WERI-Rb-1 (cell line): ENCODE measurements around the gene LRFN2.

Experiments
- DNase-seq: peaks from one replicate; pipeline ENCODE4 v3.0.0-alpha.2; 2020
- H3K27ac ChIP-seq: fragments of 250-450 bp; sonication (Bioruptor Pico); 2 replicates; pipeline ENCODE4 v1.5.1; 2020; ENCODE audit warnings: mild to moderate bottlenecking, moderate library complexity
- H3K27me3 ChIP-seq: fragments of 250-450 bp; sonication (Bioruptor Pico); 2 replicates; pipeline ENCODE4 v1.5.1; 2021; ENCODE audit warnings: mild to moderate bottlenecking, low read depth, moderate library complexity; ENCODE audit not compliant: insufficient read depth, severe bottlenecking
- H3K36me3 ChIP-seq: fragments of 250-450 bp; sonication (Bioruptor Pico); 2 replicates; pipeline ENCODE4 v1.5.1; 2020; ENCODE audit warnings: mild to moderate bottlenecking, moderate library complexity
- H3K4me3 ChIP-seq: 2 replicates; pipeline ENCODE4 v1.5.1; 2011; ENCODE audit warnings: low read depth, mild to moderate bottlenecking, control low read depth, low read length
- H3K9me3 ChIP-seq: fragments of 250-450 bp; sonication (Bioruptor Pico); 2 replicates; pipeline ENCODE4 v1.5.1; 2021; ENCODE audit warnings: mild to moderate bottlenecking, moderate library complexity; ENCODE audit not compliant: severe bottlenecking
- CTCF ChIP-seq: IDR thresholded peaks from 2 replicates; pipeline ENCODE4 v1.5.1; 2011; ENCODE audit warnings: low read depth, mild to moderate bottlenecking, control low read depth, inconsistent platforms, low read length

Gene LRFN2

GRCh38 chr6:40611912-40612311, 24.7 kb upstream of the LRFN2 start:
- DNase-seq = no peak
- Histone ChIP-seq H3K27ac (no peak overlapping the region), H3K36me3 (no peaks in the 10 kb centered on the region), H3K27me3 (no peaks in the 10 kb centered on the region), H3K9me3 (peaks cover 2% of the 10 kb centered on the region), H3K4me3 (no peak overlapping the region)
- TF ChIP-seq CTCF = no peak

GRCh38 chr6:40611434-40611833, 24.3 kb upstream of the LRFN2 start:
- Histone ChIP-seq H3K9me3 (no peaks in the 10 kb centered on the region), H3K27me3 (no peaks in the 10 kb centered on the region), H3K27ac (no peak overlapping the region), H3K36me3 (no peaks in the 10 kb centered on the region), H3K4me3 (no peak overlapping the region)
- no peak for DNase-seq
- TF ChIP-seq CTCF = no peak

GRCh38 chr6:40610229-40610628, 23.1 kb upstream of the LRFN2 start:
- H3K36me3 ChIP-seq = no peaks in the 10 kb centered on the region
- H3K4me3 ChIP-seq = no peak overlapping the region
- H3K27ac ChIP-seq = no peak overlapping the region
- no peaks in the 10 kb centered on the region for H3K9me3 ChIP-seq
- H3K27me3 ChIP-seq = no peaks in the 10 kb centered on the region
- DNase-seq = no peak
- TF ChIP-seq CTCF = no peak

- Histone ChIP-seq H3K4me3 (no peak overlapping the region), H3K36me3 (no peaks in the 10 kb centered on the region), H3K27me3 (no peaks in the 10 kb centered on the region), H3K27ac (no peak overlapping the region), H3K9me3 (no peaks in the 10 kb centered on the region)
- TF ChIP-seq CTCF = no peak
- no peak for DNase-seq
Observed at GRCh38 chr6:40606981-40607380, 19.8 kb upstream of the LRFN2 start.

GRCh38 chr6:40606526-40606925, 19.4 kb upstream of the LRFN2 start:
- no peak for DNase-seq
- Histone ChIP-seq H3K9me3 (no peaks in the 10 kb centered on the region), H3K4me3 (no peak overlapping the region), H3K27me3 (no peaks in the 10 kb centered on the region), H3K36me3 (no peaks in the 10 kb centered on the region), H3K27ac (no peak overlapping the region)
- no peak for TF ChIP-seq CTCF

GRCh38 chr6:40604082-40604481, 16.9 kb upstream of the LRFN2 start:
- Histone ChIP-seq H3K27me3 (no peaks in the 10 kb centered on the region), H3K27ac (no peak overlapping the region), H3K9me3 (no peaks in the 10 kb centered on the region), H3K4me3 (no peak overlapping the region), H3K36me3 (no peaks in the 10 kb centered on the region)
- DNase-seq = no peak
- TF ChIP-seq CTCF = no peak
